SK-N-SH (cell line): ENCODE data around the gene KCNN3.

Experiments
- CHD2 ChIP-seq: fragments of 150-350 bp; IDR thresholded peaks from 2 replicates; pipeline ENCODE4 v1.6.1; 2018; ENCODE audit warnings: low read length; ENCODE audit not compliant: partially characterized antibody
- EP300 ChIP-seq, 2 experiments: IDR thresholded peaks; 2 replicates each; pipeline versions ENCODE4 v1.4.0 to v1.6.1; 2012; ENCODE audit warnings: borderline replicate concordance in 1 of 2, low read depth in 1 of 2, low read length in 1 of 2
- EZH2phosphoT487 ChIP-seq: fragments of 200-600 bp; sonication (generic); IDR thresholded peaks from 2 replicates; pipeline ENCODE4 v1.6.1; 2017; ENCODE audit warnings: low read depth, mixed run types, mild to moderate bottlenecking, antibody characterized with exemption, moderate library complexity, borderline replicate concordance
- GABPA ChIP-seq: IDR thresholded peaks from 2 replicates; pipeline ENCODE4 v1.4.0; 2012; ENCODE audit warnings: low read depth, mild to moderate bottlenecking
- POLR2AphosphoS5 ChIP-seq: IDR thresholded peaks from 2 replicates; pipeline ENCODE4 v1.6.1; 2012; ENCODE audit warnings: low read depth, low read length
- RCOR1 ChIP-seq: fragments of 150-350 bp; IDR thresholded peaks from 2 replicates; pipeline ENCODE4 v1.6.1; 2017; ENCODE audit warnings: antibody characterized with exemption, low read length
- RFX5 ChIP-seq: IDR thresholded peaks from 2 replicates; pipeline ENCODE4 v1.6.1; 2012; ENCODE audit warnings: mild to moderate bottlenecking, improper control_type of control experiment, low read length
- SMC3 ChIP-seq: IDR thresholded peaks from 2 replicates; pipeline ENCODE4 v1.6.1; 2012; ENCODE audit warnings: low read depth, low read length, improper control_type of control experiment
- TF ChIP-seq, protein P1 (sequence below): fragments of 200-600 bp; sonication (generic); IDR thresholded peaks from 2 replicates; pipeline ENCODE4 v1.6.1; 2017; ENCODE audit warnings: antibody characterized with exemption, mild to moderate bottlenecking, moderate library complexity
- TF ChIP-seq, protein P2 (sequence below): IDR thresholded peaks from 2 replicates; pipeline ENCODE4 v1.6.1; 2012; ENCODE audit warnings: mild to moderate bottlenecking, low read depth, low read length, moderate library complexity
- TF ChIP-seq, protein P3 (sequence below): IDR thresholded peaks from 2 replicates; pipeline ENCODE4 v1.4.0; 2012; ENCODE audit warnings: low read depth
- TF ChIP-seq, protein P4 (sequence below): fragments of 150-350 bp; IDR thresholded peaks from 2 replicates; pipeline ENCODE4 v1.6.1; 2016; ENCODE audit warnings: mild to moderate bottlenecking, low read depth, low read length

DNA sequence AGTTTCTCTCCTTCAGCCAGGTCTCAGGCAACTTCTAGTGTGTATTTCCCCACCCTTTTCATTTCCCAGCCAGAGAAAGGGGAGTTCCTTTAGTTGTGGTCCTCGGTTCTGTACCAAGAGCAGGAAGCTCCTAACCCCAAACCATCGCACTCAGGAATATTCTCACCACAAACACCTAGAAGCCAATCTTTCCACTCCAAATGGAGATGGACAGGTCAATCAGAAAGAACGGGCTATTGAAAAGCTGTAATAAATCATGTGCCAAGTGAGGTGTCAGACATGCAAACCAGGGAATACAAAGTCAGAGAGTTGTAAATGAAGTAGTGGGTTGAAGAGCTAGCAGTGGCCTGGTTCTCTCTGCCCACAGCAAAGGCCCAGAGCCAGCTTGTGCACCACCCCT is 77.2 kb downstream of the KCNN3 start:
- TF ChIP-seq POLR2AphosphoS5 (no peak), EZH2phosphoT487 (no peak), EP300 (IDR thresholded peaks at IDR 0.05; ENCODE audit: borderline replicate concordance in 1 of 2, low read depth in 1 of 2, low read length in 1 of 2) (no peak), GABPA (no peak), SMC3 (no peak), RFX5 (no peak), RCOR1 (no peak), CHD2 (no peak)
- TF ChIP-seq, protein P1, sequence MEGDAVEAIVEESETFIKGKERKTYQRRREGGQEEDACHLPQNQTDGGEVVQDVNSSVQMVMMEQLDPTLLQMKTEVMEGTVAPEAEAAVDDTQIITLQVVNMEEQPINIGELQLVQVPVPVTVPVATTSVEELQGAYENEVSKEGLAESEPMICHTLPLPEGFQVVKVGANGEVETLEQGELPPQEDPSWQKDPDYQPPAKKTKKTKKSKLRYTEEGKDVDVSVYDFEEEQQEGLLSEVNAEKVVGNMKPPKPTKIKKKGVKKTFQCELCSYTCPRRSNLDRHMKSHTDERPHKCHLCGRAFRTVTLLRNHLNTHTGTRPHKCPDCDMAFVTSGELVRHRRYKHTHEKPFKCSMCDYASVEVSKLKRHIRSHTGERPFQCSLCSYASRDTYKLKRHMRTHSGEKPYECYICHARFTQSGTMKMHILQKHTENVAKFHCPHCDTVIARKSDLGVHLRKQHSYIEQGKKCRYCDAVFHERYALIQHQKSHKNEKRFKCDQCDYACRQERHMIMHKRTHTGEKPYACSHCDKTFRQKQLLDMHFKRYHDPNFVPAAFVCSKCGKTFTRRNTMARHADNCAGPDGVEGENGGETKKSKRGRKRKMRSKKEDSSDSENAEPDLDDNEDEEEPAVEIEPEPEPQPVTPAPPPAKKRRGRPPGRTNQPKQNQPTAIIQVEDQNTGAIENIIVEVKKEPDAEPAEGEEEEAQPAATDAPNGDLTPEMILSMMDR, result no peak
- TF ChIP-seq, protein P2, sequence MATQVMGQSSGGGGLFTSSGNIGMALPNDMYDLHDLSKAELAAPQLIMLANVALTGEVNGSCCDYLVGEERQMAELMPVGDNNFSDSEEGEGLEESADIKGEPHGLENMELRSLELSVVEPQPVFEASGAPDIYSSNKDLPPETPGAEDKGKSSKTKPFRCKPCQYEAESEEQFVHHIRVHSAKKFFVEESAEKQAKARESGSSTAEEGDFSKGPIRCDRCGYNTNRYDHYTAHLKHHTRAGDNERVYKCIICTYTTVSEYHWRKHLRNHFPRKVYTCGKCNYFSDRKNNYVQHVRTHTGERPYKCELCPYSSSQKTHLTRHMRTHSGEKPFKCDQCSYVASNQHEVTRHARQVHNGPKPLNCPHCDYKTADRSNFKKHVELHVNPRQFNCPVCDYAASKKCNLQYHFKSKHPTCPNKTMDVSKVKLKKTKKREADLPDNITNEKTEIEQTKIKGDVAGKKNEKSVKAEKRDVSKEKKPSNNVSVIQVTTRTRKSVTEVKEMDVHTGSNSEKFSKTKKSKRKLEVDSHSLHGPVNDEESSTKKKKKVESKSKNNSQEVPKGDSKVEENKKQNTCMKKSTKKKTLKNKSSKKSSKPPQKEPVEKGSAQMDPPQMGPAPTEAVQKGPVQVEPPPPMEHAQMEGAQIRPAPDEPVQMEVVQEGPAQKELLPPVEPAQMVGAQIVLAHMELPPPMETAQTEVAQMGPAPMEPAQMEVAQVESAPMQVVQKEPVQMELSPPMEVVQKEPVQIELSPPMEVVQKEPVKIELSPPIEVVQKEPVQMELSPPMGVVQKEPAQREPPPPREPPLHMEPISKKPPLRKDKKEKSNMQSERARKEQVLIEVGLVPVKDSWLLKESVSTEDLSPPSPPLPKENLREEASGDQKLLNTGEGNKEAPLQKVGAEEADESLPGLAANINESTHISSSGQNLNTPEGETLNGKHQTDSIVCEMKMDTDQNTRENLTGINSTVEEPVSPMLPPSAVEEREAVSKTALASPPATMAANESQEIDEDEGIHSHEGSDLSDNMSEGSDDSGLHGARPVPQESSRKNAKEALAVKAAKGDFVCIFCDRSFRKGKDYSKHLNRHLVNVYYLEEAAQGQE, result no peak
- TF ChIP-seq, protein P3, sequence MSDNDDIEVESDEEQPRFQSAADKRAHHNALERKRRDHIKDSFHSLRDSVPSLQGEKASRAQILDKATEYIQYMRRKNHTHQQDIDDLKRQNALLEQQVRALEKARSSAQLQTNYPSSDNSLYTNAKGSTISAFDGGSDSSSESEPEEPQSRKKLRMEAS, result no peak
- TF ChIP-seq, protein P4, sequence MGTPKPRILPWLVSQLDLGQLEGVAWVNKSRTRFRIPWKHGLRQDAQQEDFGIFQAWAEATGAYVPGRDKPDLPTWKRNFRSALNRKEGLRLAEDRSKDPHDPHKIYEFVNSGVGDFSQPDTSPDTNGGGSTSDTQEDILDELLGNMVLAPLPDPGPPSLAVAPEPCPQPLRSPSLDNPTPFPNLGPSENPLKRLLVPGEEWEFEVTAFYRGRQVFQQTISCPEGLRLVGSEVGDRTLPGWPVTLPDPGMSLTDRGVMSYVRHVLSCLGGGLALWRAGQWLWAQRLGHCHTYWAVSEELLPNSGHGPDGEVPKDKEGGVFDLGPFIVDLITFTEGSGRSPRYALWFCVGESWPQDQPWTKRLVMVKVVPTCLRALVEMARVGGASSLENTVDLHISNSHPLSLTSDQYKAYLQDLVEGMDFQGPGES, result no peak
